NCI-H2227 (cell line): ENCODE data around the gene RABEP2.
"Not testable (repeated sequence)": the region's sequence is repeated elsewhere in the genome, so short reads cannot be mapped to it uniquely, and the experiment has no call there.

Experiments used
- DNase-seq: peaks from one replicate; lab custom pipeline; 2025; ENCODE audit not compliant: unreplicated experiment; lab: John Stamatoyannopoulos, UW

Gene RABEP2

DNA sequence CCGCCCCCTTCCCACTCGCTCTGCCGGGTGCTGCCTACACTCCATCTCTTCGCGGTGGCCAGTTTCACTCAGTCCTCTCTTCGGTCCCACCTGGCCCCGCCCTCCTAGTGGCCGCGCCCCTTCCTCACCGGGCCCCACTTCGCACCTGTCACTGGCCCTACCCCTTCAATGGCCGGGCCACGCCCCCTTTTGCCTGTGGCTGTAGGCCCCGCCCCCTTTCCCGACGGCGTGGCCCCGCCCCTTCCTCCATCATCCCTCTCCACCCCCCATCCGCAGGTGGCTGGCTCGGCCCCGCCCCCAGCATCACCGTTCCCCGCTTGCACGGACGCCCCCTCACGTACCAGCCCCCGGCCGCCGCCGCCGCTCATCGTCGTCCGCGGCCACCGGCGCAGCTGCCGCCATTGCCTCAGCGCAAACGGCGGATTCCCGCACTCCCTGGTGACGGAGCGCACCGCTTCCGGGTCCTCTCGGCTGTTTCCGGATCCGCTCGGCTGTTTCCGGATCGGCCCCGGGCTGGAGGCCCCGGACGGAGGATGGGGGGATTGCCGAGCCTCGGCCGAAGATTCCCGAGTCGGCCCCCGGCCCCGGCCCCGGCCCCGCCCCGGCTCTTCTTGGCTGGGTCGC, at the start of gene RABEP2:
Gene RABEP2 (minus strand): TSS at position 477 of the 624 bp plus-strand sequence. CDS start 75 bp downstream, at position 402.
- peak; percentile 94 for DNase-seq

DNA sequence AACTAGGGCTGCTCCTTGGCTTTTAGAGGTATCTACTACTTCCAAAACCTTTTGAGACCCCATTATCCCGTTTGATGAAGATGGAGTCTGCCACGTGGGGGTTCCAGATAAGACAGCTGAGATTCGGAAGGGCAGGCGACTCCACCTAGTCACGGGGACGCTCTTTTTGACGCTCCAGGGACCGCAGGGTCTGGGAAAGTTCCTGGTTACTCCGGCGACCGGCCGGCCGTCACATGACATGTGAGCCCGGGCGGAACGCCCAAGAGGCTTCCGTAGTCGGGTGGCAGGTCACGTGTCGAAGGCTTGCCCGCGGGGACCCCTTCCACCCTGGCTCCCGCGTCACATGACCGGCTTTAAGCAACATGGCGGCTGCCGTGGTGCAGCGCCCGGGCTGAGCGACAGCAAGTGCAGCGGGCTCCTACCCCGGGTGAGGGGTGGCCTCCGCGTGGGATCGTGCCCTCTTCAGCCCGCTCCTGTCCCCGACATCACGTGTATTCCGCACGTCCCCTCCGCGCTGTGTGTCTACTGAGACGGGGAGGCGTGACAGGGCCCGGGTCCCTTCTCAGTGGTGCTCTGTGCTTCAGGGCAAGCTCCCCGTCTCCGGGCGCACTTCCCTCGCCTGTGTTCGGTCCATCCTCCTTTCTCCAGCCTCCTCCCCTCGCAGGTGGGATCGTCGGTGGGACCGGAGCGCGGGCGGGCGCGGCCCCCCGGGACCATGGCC, 49.6 kb upstream of the RABEP2 start, which contains the start of gene SPNS1:
Gene SPNS1 (plus strand): TSS at position 342 of the 721 bp plus-strand sequence. CDS start 374 bp downstream, at position 716.
- peak; percentile 98 for DNase-seq

- DNase-seq = peak; percentile 88
Observed at GRCh38 chr16:28974007-28974436, 49.0 kb upstream of the RABEP2 start.

DNA sequence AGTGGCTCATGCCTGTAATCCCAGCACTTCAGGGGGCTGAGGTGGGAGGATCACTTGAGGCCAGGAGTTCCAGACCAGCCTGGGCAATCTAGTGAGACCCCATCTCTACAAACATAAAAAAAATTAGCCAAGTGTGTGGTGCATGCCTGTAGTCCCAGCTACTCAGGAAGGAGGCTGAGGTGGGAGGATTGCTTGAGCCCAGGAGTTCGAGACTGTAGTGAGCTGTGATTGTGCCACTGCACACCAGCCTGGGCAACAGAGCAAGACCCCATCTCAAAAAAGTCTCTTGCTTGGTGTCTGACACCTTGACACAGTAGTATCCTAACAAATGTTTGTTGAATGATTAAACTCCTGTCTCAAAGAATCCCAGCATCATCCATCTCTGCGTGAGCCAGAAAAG, 44.7 kb upstream of the RABEP2 start:
- not testable (repeated sequence) for DNase-seq

GRCh38 chr16:28967156-28967555, 42.1 kb upstream of the RABEP2 start:
- DNase-seq = no peak

DNA sequence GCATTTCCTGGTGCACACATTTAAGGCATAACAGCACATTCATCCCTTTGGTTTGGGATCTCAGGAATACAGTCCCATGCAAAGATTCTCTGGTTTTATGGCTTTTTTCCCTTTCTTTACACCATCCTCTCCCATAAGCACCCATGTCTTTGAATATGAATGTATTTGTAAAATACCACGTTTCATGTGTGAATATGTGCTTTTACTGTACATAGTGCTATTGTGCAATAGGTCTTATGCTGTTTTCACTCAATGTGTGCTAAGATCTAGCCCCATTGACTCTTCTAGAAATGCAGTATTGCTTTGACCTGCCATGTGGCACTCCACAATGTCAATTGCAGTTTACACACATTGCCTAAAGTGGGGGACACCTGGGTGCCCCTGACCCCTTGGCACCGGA, 39.5 kb upstream of the RABEP2 start:
- no peak for DNase-seq

DNA sequence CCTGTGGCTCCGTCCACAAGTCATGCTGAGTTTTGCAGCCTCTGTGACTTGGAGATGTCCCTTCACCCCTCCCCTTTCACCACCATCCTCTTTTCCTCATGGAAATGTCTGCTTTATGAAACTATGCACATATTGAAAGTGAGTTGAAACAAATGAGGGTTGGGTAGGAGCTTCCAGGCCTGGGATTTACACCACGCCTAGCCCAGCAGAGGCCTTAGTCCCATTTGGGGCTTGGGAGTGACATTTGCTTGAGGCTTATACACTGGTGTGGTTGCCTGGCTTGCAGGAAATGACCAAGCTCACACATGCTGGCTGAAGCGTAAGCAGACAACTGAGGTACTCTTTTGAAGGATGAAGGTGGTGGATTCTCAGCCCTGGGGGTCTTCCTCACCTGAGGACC, 39.0 kb upstream of the RABEP2 start:
- no peak for DNase-seq

GRCh38 chr16:28958836-28959235, 33.8 kb upstream of the RABEP2 start:
- DNase-seq = no peak

GRCh38 chr16:28958216-28958615, 33.2 kb upstream of the RABEP2 start:
- no peak for DNase-seq

- no peak for DNase-seq
Observed at GRCh38 chr16:28951410-28951943, 26.4 kb upstream of the RABEP2 start.

DNA sequence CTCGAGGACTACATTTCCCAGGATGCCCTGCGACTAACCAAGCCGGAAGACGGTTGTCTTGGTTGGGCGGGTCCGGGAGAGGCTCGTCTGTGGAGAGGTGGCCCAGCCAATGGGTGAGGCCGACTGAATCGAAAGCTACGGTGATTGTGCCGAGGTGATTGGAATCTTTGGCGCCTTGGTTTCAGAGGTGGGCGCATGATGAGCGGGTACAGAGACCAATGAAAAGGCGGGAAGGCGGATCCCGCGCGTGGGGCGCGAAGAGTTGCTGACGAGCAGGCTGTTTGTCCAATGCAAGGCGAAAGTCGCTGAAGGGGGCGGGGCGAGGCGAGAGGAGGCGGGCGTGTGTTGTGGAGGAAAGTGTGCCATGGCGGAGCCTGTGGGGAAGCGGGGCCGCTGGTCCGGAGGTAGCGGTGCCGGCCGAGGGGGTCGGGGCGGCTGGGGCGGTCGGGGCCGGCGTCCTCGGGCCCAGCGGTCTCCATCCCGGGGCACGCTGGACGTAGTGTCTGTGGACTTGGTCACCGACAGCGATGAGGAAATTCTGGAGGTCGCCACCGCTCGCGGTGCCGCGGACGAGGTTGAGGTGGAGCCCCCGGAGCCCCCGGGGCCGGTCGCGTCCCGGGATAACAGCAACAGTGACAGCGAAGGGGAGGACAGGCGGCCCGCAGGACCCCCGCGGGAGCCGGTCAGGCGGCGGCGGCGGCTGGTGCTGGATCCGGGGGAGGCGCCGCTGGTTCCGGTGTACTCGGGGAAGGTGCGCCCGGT, 25.8 kb upstream of the RABEP2 start, which contains the start of gene NFATC2IP:
Gene NFATC2IP (plus strand): TSS at position 290 of the 762 bp plus-strand sequence. CDS start 75 bp downstream, at position 365.
- DNase-seq = peak; percentile 100

GRCh38 chr16:28946681-28947080, 21.6 kb upstream of the RABEP2 start:
- no peak for DNase-seq

DNA sequence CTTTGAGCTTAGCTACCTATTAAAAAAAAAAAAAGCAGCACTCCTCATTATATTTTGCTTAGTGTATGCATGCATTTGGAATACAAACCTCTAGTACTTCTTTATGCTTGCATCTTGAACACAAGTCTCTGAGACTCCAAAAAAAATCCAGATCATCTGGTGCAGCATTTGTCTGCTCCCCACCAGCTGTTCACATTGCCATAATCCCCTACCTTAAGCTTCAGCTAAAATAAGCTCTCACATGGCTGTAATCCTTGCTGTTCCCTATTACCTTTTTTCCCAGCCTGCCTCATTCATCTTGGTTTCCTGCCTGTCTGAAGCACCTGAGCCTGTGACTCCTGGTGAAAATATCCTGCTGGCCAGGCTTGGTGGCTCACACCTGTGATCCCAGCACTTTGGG, 18.2 kb upstream of the RABEP2 start:
- no peak for DNase-seq

DNA sequence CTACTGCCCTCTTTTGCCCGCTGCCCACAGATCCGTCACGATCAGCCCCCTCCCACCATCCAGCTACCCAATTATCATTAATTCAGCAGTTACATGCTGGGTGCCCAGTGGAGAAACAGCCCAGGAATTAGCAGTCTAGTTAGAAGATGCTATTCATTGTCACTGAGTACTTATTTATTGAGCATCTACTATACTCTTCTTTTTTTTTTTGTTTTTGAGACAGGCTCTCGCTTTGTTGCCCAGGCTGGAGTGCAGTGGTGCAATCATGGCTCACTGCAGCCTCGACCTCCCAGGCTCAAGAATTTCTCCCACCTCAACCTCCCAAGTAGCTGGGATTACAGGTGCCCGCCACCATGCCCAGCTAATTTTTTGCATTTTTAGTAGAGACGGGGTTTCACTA, 14.8 kb upstream of the RABEP2 start:
- not testable (repeated sequence) for DNase-seq

DNA sequence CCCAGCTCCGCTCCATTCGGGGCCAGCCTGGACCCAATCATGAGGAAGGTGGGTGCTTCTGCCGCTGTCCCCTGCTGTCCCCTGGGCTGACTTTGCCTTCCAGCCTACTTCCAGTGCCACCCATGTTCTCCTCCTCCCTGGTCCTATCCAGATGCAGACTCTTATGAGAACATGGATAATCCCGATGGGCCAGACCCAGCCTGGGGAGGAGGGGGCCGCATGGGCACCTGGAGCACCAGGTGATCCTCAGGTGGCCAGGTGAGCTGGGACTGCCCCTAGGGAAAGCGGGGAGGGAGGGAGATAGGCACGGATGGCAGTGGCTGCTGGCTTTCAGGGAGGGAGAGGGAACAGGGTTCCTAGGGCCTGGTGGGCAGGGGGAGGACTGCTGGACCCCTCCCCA, 13.7 kb upstream of the RABEP2 start:
- no peak for DNase-seq

DNA sequence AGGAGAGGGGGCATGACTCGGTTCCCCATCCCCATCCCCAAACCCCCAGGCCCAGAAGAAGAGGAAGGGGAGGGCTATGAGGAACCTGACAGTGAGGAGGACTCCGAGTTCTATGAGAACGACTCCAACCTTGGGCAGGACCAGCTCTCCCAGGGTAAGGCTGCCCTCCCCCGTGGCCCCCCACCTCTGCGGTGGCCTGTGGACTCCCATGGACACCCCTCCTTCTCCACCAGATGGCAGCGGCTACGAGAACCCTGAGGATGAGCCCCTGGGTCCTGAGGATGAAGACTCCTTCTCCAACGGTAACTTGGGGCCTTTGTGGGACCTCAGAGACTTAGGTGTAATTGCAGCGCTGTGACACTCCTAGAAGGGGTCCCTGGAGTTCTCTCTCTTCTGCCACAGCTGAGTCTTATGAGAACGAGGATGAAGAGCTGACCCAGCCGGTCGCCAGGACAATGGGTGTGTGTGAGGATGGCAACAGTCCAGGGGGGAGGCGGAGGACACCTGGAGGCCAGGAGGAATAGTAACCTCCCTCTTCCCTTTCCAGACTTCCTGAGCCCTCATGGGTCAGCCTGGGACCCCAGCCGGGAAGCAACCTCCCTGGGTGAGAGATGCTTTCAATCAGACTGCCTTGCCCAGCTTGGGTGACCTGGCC, 12.3 kb upstream of the RABEP2 start:
- no peak for DNase-seq

- no peak for DNase-seq
Observed at GRCh38 chr16:28936784-28937155, 11.7 kb upstream of the RABEP2 start.

- peak; percentile 25 for DNase-seq
Observed at GRCh38 chr16:28935924-28936783, 11.1 kb upstream of the RABEP2 start.

DNA sequence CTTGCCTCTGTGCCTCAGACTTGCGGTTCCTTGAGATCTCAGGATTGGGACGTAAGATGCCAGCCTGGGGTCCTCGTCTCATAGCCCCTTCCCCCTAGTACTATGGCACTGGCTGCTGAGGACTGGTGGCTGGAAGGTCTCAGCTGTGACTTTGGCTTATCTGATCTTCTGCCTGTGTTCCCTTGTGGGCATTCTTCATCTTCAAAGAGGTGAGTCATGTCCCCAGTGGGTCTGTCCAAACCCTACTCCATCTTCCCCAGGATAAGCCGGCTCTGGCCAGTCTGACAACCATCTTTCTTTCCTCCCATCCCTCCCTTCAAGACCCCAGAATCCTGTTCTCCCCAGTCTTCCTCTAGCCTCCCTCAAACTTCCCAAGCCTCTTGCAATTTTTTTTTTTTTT, 10.3 kb upstream of the RABEP2 start:
- DNase-seq = no peak

DNA sequence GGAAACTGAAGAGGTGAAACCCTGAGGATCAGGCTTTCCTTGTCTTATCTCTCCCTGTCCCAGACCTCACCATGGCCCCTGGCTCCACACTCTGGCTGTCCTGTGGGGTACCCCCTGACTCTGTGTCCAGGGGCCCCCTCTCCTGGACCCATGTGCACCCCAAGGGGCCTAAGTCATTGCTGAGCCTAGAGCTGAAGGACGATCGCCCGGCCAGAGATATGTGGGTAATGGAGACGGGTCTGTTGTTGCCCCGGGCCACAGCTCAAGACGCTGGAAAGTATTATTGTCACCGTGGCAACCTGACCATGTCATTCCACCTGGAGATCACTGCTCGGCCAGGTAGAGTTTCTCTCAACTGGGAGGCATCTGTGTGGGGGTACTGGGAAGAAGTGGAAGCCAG, 8.1 kb upstream of the RABEP2 start:
- no peak for DNase-seq
